ENCODE results near the gene MVK.

DNA sequence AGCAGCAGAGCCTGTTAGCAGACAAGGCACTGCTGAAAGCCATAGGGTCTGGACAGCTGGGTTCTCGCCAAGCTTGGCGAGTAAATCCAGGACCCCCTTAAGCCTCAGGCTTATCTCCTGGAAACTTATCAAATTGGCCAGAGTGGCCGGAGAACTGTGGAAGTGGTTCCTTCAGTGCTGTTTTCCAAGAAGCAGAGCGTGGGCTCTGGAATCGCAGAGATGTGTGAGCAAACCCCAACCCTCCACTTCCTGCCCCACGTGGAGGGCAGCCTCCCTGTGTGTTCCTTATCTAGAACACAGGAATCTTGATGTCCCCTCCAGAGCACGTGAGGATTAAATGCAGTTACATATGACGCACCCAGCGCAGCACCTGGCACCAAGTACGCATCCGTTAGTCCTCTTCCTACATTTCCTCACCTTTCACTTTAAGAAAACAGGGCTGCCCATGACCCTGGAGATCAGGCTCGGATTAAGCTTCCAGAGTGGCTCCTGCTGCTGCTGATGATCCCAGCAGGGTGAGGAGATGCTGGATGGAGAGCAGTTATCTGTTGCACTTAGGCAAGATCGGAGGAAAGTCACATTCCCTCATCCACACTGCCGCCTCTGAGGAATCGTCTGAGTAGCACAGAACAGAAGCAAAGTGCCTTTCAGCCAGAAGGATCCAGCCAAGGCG is 35.3 kb upstream of the MVK start:
- TF ChIP-seq POLR2A (IDR thresholded peaks at IDR 0.05; ENCODE audit: low read depth, low read length) (no peak), POLR2AphosphoS5 (IDR thresholded peaks at IDR 0.05; ENCODE audit: low read depth, low read length) (no peak), TAF1 (IDR thresholded peaks at IDR 0.05; ENCODE audit: low read depth, low read length) (no peak), POU2F2 (IDR thresholded peaks at IDR 0.05; ENCODE audit: low read depth, low read length) (no peak)

All from GM12891 (cell line).